CD4-positive, alpha-beta T cell treated with Interleukin-2 at 100 ng/mL for 4 hours (primary cell): ENCODE data around the gene HOXA4.

Source experiments
- DNase-seq: peaks from one replicate; pipeline ENCODE4 v3.0.0-alpha.2; 2020; ENCODE audit warnings: low spot score

HOXA4 gene

DNA sequence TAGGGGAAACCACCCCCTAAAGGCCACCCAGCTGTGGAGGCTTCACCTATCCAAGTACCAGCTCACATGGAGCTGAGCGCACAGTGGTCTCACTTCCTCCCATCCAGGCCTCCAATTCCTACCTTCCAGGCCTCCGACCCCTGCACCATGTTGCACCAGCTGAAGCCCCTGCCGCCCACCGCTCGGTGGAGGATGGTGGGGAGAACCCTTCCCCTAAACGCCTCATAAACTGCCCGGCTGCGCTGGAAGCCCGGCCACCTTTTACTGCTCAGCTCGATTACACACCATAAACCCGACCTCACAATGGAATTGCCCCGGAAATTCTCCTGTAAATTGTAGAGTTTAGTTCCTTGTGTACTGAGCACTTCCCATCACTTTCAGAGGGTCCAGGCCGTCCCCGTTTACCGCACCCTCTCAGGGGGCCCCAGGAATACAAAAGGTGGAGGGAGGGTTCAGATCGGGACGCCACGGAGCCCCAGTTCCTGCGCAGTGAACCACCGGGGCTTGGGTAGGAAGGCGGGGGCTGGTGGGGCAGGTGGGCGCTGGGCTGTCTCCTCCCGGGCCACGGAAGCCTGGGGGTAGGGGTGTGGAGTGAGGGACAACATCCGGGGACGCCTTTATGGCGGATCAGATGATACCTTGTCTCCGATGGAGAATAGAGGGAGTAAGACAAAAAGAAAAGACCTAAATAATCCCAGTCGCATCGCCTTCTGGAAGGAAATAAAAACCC, 27.3 kb upstream of the HOXA4 start:
- no peak for DNase-seq

DNA sequence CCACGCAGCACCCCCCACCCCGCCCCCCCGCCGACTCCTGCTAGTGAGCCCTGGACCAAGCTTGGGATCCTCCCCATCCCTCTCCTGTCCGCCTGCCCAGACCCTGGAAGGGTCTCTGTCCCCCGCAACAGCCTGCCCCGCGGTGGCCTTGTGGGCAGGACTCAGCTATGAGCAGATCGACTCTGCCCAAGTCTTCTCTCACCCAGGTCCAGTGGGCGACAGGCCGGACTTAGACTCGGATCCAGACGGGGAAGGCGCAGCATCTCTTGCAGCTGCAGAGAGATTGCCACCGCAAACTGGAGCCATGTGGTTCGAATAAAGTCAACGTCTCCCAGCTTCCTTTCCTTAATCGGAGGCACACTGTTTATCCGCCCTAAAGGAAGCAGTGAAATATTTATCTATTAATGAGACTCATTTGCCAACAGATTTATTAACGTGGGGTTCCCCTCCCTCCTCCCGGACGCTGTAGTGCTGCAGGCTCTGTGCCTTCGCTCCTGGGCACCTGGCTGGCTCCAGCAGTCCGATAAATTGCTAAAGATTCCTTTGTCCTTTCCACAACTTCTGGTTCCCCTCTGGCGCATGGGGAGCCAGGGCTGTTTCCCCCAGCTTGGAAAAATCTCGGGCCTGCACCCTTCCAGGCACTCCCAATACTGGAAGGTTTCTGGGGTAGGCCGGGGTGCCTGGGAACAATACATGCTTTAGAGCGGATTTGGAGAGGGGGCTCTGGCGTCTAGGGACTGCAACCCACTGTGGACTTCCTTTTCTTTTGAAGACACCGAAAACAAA, 26.6 kb upstream of the HOXA4 start:
- no peak for DNase-seq

DNA sequence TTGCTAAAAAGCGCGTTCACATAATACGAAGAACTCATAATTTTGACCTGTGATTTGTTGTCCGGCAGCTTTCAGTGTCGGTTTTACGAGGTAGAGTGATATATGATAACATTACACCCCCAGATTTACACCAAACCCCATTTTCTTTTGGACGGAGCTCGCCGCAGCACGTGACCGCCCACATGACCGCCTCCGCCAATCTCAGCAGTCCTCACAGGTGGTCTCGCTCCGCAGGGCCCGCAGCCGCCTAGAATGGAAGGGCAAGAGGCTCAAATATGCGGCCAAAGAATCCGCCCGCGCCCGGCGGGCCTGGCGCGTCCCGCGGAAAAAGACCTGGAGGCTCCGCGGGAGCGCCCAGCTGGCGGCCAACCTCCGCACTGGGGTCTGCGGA, 25.9 kb upstream of the HOXA4 start, which contains the start of gene HOXA7:
HOXA7 (minus strand) TSS at position 168 of the 391 bp plus-strand sequence; CDS start at position 38, 130 bp downstream.
- no peak for DNase-seq

DNA sequence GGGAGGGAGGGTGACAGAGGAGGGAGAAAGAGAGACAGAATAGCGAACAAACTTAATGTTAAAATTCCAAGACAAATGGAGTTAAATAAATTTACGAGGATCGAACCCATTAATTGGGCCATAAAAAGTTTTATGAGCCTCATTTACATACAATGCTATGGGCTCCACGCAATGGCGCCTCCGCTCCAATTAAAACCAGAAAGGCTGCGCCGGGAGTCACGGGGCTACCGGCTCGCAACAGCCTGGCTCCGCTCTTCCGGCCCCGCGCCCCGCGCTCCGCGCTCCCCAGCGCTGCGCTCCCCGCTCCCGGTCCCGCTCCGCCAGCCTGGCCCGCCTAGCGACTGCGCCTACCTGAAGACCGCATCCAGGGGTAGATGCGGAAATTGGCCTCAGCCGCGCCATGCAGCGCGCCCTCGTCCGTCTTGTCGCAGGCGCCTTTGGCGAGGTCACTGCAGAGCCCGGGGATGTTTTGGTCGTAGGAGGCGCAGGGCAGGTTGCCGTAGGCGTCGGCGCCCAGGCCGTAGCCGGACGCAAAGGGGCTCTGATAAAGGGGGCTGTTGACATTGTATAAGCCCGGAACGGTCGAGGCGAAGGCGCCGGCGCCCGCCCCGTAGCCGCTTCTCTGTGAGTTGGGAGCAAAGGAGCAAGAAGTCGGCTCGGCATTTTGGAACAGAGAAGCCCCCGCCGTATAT, 25.4 kb upstream of the HOXA4 start:
- no peak for DNase-seq

DNA sequence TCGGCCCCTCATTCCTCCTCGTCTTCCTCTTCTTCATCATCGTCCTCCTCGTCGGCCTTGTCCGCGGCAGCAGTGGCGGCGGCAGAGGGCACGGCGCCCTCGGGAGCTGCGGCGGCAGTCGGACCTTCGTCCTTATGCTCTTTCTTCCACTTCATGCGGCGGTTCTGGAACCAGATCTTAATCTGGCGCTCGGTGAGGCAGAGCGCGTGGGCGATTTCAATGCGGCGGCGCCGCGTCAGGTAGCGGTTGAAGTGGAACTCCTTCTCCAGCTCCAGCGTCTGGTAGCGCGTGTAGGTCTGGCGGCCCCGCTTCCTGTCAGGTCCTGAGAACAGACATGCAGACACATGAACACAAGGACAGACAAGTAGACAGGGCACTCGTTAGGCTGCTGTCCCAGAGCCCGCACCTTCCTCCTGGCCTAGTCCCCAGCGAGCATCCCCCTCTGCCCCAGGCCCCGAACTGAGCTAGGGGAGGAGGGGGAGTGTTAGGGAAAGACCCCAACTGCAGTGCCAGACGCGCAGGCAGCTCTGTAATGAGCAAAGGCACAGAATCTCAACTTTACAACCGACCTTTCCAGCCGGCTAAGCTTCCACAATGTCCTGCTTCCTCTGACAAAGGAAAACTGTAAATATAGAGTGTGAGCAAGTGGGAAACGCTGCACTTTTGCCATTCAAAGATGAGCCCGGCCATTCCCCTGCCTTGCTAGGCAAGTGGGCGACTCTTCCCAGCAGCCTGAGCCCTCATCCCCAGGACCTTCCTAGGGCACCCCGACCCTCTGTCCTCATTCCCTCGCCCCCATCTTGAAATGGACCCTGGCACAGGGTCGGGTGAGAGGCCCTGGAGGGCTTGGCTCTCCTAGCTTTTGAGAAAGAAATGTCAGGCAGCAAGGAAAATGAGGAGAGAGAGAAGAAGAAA, 24.6 kb upstream of the HOXA4 start:
- no peak for DNase-seq

DNA sequence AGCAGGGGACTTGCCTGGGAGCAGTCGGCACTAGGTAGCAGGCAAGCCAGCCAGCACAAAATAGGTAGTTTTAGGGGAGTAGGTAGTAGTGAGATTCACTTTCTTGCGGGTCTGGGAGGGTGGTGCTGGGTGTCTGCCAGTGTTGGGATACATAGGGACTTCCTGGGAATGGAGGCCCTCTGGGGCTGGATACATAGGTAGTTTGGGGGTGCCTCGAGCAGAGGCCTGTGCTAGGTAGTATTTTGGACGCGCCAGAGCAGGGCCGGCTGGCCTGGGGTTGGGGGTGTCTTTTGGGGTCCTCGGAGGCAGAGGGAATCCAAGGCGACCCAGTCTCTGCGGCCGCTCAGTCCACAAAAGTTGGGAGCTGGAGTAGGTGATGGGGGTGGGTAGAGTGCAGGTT, 23.8 kb upstream of the HOXA4 start:
- DNase-seq: no peak

DNA sequence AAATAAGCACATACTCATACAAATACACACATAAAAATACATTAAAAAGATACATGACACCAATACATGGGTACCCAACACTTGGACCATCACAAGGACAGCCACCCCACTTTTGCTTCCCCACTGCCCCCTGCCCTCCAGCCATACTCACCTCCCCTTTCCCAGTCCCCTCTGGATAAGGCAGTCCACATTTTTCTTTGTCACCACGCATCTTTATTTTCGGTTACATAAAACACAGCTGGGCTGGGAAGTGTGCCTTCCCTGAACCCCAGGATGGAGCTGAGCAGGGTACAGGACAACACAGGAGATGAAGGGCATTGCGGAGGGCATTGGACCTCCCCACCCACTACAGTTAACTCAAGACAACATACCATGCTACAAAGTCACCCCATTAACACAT, 23.0 kb upstream of the HOXA4 start:
- no peak for DNase-seq

DNA sequence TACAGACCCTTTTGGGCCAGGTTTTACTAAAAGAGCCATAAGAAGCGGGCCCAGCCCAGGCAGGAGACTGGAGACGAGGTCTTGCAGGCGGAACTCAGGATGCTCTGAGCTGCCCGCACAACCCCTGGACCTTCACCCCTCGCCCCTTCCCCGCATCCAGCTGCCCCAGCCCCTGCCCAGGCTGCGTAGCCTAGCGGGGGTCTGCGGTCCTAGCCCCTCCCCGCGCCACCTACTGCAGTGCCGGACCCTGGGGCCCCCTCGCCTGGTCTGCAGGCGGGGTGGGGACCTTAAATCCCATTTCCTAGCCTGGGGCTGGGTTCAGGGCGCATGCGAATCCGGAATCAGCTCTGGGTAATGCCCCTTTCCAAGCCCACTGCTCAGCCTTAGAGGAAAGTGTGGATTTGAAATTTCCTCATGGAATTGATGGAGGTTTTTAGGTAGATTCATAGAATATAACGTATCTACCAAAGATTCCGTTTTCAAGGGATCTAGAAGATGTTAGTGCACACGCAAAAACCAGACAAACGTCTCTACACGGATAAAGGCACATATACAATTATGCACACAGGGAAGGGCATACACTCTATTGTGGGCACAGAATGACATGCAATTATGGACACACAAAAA, 22.4 kb upstream of the HOXA4 start:
- no peak for DNase-seq

DNA sequence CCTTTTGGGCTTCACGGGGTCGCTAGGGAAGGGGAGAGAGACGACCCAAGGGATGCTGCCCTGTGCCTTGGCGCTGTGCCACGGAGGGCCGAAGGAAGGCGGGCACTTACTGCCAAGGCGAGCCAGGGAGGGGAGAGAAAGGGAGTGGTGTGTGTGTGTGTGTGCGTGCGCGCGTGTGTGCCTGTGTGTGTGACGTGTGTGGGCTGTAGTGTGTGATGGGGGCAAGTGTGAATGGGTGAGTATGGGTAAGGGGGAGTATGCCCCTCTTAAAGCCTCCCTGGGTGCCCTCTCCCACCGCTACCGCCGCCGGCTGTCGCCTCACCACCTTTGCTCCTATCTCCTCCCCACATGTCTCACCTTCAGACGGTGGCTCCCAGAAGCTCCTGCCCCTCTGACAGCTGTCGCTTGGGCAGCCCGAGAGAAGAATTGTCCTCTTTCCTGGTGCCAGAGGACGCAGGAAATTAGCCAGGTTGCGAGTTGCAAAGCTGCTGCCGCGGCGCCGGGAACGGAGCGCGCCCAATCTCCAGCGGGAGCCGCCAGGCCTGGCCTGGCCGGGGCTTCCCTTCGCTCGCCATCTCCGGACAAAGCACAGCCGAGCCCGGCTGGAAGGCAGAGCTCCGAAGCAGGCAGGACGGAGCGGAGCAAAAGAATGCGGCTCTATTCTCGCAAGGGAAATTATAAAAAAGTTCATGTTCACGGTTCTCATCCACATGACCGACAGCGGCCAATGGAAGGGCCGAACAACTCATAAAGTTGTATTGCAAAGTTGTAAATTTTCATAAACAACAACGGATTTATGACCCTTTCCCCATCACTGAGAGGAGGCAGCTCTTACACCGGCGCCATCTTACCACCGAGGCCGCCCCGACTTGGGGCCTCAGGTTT, 21.6 kb upstream of the HOXA4 start, which contains the start of gene HOXA3:
HOXA3 (minus strand) TSS at position 653 of the 885 bp plus-strand sequence. CDS start 41,943 bp downstream, outside the sequence.
- DNase-seq: no peak

DNA sequence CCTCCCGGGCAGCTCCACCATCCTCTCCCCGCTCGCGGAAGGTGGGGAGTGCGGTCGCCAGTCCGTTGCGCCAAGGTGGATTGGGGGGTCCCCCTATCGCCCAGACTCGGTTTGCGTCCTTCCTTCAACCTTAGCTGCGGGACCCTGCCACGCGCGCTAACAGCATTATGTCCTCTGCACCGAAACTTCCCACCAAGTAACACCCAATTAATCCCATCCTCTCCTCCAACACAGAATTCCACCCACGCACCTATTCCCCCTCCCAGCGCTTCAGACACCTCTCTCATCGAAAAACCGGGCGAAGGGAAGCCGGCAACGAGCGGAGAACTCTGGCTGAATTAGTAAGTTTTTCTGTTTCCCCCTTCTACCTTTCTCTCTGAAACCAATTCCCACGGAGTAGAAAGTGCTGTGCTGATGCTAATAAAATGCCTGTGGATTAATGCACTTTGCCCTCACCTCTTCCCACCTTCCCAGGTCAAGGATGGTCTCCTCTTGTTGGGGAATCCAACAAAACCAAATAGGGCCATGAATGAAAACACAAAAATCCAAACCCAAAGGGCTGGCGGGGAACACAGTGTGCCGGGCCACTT, 20.9 kb upstream of the HOXA4 start:
- no peak for DNase-seq

DNA sequence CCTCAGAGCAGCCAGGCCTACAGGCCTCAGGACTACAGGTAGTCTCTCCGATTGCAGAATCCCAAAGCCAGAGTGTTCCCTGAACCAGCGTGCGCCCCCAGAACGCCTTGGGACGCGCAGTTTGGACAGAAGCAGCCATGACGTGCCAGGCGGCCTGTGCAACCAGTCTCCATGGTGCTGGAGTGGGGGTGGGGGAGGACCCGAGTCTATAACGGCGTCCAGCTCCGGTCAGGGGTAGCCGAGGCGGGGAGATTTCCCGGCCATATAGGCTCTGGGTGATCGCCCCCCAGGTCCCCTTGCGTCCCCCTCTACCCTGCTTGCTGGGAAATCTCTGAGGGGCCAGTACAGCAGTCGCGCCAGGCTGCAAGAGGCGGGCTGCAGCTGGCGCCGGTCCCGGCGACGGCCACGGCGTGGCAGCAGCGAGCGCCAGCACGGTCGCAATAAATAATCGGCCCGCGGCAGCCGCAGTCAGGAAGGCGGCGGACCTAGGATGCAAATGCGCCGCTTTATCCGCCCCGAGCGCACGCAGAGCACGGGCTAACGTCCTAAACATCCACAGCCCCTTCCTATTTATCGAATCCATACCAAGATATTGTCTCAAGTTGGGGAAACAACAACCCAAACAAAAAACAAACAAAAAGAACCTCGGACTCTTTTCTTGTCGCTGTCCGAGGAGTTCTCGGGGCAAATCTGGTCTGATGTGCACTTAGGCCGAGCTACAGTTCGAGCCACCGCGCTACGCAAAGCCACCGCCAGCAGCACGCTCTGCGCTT, 20.2 kb upstream of the HOXA4 start:
- peak; percentile 64 for DNase-seq

DNA sequence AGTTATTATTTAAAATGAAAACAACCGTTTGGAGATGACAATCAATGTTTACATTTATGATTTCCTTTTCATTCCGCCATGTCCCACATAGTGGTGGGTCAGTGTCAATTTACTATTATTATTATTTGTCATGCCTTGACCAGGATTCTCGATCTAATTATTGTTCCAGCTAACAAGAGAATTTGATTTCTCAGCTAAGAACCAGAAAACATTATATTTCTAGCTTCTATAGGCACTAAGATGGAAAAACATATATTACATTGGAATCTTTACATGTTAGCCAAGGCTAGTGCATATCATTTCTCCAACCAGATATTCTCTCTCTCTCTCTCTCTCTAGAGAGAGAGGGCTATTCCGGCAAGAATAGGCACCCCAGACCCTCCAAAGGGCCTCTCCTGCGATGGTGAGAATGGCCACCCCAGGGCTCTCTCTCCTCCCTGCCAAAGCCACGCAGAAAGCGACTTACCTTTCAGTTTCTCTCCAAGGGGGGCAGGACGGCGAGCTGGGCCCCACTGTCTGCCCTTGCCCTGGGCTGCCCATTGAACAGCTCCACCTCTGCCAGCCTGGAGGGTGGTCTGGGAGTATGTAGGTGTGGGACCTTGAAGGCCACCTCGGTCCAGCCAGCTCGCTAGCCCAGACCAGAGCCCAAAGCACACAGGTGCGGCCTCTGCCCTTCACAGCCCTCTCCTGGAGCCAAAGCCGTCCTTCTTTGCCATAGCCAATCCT, 19.4 kb upstream of the HOXA4 start:
- DNase-seq: no peak

DNA sequence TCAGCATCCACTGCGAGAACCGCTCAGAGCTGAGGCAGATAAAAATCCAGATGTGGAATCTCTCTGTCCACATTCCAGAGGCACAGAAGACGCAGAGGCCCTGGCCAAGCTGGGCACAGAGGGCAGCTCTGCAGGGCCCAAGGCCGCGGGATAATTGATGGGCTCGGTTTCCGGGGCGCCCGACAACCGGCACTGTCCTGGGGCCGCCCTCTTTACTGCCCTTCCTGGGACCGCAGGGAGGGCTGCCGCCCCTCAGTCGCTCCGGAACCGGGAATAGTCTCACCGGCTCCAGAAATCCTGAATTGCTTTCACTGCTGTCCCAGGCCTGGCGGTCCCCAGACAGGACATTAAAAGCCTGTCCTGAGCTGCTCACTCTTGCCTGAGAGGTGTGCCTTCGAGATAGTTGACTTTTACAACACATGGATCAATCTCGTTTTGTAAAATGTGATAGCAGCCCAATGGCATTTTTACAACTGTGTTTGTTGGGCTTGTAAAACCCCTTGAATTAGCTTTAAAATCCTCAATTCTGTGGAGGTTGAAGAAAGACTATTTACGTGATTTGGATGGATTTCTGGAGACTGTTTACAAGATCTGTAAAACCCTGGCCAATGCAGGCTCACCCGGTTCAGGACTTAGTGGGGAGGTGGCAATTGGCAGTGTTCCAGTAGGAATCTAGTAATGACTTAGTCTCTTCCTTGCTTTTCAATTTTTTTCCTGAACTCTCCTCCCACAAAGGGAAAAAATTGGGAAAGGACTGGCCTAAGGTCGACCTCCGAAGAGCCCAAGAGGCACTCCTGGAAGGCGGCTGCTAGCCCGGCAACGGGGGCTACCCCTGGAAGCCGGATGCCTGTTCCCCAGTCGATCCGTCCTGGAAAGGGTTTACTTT, 18.4 kb upstream of the HOXA4 start:
- no peak for DNase-seq

DNA sequence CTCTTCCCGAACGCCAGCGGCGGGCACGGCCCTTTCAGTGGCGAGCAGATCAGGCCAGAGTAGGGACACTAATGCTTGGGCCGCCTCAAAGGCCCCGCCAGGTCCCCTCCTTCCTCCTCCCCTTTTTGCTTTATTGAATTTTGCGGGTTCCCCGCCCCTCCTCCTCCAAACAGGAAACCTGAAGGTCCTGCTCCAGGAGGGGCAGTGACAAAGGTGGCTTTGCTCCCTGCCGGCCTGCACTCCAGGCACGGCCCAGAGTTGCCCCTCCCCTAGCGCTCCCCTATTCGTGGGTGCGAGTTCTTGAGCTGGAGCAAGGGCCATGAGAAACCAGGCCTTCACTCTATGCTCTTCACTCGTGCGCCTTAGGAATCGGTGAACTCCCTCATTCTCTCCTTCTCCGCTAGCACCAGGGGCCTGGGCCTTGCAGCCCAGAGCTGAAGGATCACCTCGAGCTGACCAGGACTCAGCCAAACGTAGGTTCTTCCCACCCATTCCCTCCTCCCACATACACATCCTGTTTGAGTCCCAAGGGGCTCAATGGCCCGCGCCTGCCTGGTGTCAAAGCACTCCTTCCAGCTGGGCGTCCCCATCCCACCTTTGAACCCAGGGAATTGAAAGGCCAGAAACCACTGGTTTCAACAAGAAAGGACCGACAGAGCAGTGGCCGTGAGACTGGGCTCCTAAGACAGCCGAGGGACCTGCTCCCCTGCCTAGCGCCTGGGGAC, 17.6 kb upstream of the HOXA4 start:
- DNase-seq: no peak

DNA sequence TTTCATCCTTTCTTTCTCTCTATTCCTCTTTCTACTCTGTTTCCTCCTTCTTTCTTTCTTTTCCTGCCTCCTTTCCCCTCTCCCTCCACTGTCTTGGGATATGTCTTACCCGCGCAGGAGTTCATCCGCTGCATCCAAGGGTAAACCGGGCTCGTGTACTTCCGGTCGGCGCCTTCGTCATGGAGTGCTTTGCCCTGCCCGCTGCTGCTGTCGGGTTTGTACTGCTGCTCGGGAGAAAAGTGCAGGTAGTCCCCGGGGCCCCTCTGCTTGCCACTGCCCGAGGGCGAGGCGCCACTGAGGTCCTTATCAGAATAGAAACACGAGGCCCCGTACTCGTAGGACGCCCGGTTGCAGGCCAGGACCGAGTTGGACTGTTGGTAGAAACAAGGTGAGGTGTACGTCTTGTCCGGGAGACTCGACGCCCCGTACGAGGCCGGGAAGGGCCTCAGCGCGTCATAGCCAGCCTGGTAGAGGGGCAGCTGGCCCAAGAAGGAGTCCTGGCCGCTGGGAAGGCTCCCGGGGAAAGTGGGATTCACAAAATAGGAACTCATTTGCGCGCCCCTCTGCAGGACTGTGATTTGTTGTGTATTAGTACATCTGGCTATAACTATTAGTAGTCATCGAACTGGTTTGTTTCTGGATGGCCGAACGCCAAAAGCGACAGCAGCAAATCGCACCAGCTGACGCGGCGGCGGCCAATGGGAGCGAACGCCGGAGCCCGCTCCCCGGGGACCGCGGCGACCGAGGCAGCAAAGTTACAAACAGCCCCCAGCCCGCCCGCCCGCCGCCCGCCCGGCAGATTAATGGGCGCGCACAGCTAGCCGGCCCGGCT, 16.9 kb upstream of the HOXA4 start, which contains the start of gene HOXA6:
HOXA6 (minus strand) TSS at position 576 of the 832 bp plus-strand sequence; CDS start at position 551, 25 bp downstream.
- no peak for DNase-seq
